ENCODE data around the gene ATP7A. TPM values are rescaled to one million over a fixed set of nuclear protein-coding genes. Genes with fewer than 3 reads are reported as not detected.

Gene ATP7A
- total RNA-seq, 4 donors from 2014 or later: 11.4 to 22.9 (median 14.4) TPM

DNA sequence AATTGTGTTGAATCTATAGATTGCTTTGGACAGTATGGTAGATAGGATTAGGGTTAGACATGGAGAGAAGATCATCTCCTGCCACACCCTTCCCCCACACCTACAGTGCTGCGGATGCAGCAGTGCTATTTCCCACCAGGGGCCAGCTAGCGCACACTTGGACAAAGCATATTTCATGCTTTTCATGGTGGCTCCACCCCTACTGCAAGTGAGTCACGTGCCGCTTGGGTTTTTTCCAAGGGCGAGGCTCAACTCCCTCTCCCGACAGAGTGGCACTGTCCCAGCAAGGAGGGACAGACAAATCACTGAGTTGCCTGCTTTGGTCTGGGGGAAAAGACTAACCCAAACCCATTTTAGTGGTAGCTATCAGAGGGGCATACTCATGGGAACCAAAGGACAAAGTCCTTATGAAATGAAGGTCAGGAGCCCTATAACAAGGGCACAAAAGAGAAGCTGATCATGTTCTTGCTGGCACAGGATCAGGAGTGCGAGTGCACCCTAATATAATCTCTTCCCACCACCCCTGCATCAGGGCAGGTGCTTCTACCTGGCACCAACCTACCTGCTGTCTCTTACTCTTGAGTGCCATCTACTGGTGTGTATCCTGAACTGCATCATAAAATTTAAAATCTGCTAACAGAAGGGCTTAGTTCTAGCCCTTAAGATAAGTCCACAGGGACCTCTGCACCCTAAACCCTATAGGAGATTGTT lies 114.0 kb downstream of the ATP7A start:
- H3K27ac ChIP-seq: no peak overlapping the region
- H3K27me3 ChIP-seq: no peaks in the 10 kb centered on the region
- H3K36me3 ChIP-seq: no peaks in the 10 kb centered on the region
- no peak for DNase-seq
- no peak overlapping the region for H3K4me3 ChIP-seq (replicated peaks in 1 of 3)
- WGBS, 2 donors: 75 to 80% methylated on average over 7 of the region's 7 CpGs
- H3K9me3 ChIP-seq: no peaks in the 10 kb centered on the region
- no peak for TF ChIP-seq POLR2A (IDR thresholded peaks at IDR 0.05)
- TF ChIP-seq, protein P1, sequence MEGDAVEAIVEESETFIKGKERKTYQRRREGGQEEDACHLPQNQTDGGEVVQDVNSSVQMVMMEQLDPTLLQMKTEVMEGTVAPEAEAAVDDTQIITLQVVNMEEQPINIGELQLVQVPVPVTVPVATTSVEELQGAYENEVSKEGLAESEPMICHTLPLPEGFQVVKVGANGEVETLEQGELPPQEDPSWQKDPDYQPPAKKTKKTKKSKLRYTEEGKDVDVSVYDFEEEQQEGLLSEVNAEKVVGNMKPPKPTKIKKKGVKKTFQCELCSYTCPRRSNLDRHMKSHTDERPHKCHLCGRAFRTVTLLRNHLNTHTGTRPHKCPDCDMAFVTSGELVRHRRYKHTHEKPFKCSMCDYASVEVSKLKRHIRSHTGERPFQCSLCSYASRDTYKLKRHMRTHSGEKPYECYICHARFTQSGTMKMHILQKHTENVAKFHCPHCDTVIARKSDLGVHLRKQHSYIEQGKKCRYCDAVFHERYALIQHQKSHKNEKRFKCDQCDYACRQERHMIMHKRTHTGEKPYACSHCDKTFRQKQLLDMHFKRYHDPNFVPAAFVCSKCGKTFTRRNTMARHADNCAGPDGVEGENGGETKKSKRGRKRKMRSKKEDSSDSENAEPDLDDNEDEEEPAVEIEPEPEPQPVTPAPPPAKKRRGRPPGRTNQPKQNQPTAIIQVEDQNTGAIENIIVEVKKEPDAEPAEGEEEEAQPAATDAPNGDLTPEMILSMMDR (IDR thresholded peaks at IDR 0.05): peak in 2 of 6 experiments; percentile 21 to 35
- intact Hi-C loops (cut with DNase I): no loop called here
- H3K4me1 ChIP-seq: no peaks in the 10 kb centered on the region

DNA sequence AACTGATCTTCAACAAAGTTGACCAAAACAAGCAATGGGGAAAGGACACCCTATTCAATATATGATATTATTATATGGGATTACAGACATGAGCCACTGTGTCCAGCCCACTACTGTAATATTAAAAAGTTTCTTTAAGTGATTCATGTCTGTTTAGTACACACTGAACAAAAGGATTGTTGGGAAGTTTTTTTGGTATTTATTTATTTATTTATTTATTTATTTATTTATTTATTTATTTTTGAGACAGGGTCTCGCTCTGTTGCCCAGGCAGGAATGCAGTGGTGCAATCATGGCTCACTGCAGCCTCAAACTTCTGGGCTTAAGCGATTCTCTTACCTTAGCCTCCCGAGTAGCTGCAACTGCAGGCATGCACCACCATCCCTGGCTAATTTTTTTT lies 117.3 kb downstream of the ATP7A start:
- no peak for DNase-seq
- Histone ChIP-seq H3K9me3 (no peaks in the 10 kb centered on the region), H3K4me1 (no peaks in the 10 kb centered on the region), H3K4me3 (replicated peaks in 1 of 3) (no peak overlapping the region), H3K36me3 (no peaks in the 10 kb centered on the region), H3K27me3 (no peaks in the 10 kb centered on the region), H3K27ac (no peak overlapping the region)
- intact Hi-C loops (cut with DNase I): no loop called here
- WGBS, 2 donors: 98% methylated on average over 3 of the region's 3 CpGs
- TF ChIP-seq POLR2A (IDR thresholded peaks at IDR 0.05): no peak
- TF ChIP-seq, protein P1 (IDR thresholded peaks at IDR 0.05): no peak

DNA sequence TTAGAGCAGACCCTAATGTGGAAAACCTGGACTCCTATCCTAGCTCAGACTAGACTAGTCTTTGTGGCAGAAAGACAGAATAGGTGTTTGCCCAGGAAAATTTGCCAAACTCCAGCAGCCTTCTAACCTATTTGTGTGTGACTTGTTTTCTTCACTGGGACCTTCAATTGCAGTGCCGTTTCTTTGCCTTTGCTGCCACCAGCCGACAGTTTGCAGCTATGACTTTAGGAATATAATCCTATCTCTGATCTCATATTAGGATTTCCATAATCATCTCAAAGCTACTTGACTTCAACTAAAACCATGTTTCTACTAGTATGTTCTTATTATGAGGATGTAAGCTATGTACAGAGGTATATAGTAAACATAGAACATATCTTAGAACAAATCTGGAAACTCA lies 119.2 kb downstream of the ATP7A start:
- peak in 1 of 2 donors; percentile 29 for DNase-seq
- 49 to 58% methylated on average over 2 of the region's 2 CpGs for WGBS, 2 donors
- H3K4me3 ChIP-seq (replicated peaks in 1 of 3): no peak overlapping the region
- no peak for TF ChIP-seq POLR2A (IDR thresholded peaks at IDR 0.05)
- TF ChIP-seq, protein P1 (IDR thresholded peaks at IDR 0.05): peak in 4 of 6 experiments; percentile 23 to 44 (median 37)
- no peak overlapping the region for H3K27ac ChIP-seq
- no peaks in the 10 kb centered on the region for H3K36me3 ChIP-seq
- no peaks in the 10 kb centered on the region for H3K9me3 ChIP-seq
- intact Hi-C loops (cut with DNase I): no loop called here
- no peaks in the 10 kb centered on the region for H3K4me1 ChIP-seq
- H3K27me3 ChIP-seq: no peaks in the 10 kb centered on the region

DNA sequence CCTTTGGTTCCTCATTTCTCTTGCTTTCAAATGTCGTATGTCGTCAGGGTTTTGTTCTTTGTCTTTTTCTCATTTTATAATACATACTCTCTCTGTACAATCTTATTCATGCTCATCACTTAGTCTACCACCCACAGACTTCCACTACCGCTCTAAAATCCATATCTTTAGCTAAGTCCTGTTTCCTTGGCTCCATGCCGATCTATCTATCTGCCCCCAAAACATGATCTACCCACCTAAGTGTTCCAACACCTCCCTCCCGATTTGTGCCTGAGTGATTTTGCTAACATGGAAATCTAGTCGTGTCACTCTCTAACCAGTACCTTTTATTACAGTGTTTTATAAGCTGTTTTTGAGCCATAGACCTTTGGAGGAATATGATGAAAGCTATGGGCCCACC lies 124.6 kb downstream of the ATP7A start:
- Histone ChIP-seq H3K4me1 (no peaks in the 10 kb centered on the region), H3K27me3 (no peaks in the 10 kb centered on the region), H3K4me3 (replicated peaks in 1 of 3) (no peak overlapping the region), H3K9me3 (no peaks in the 10 kb centered on the region), H3K36me3 (no peaks in the 10 kb centered on the region), H3K27ac (no peak overlapping the region)
- intact Hi-C loops (cut with DNase I): no loop called here
- TF ChIP-seq, protein P1 (IDR thresholded peaks at IDR 0.05): no peak
- TF ChIP-seq POLR2A (IDR thresholded peaks at IDR 0.05): no peak
- no peak for DNase-seq
- WGBS, 2 donors: 84 to 89% methylated on average over 6 of the region's 6 CpGs

DNA sequence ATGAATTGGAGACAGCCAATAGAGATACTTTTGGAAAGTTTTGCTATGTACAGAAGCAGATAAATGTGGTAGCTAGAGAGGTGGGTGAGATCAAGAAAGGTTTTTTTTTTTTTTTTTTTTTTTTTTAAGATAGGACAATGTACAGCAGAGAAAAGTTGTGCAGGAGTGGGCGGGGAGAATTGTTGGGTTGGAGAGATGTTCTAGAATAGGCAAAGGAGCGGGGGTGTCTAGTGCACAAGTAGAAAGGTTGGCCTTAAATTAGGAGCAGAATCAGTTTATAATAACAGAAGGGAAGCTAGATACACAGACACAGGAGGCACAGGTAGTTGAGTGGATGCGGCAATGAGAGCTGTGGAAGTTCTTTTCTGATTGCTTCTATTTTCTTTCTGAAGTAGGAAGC lies 127.4 kb downstream of the ATP7A start:
- no peak for DNase-seq
- intact Hi-C loops (cut with DNase I): no loop called here
- H3K9me3 ChIP-seq: no peaks in the 10 kb centered on the region
- TF ChIP-seq, protein P1 (IDR thresholded peaks at IDR 0.05): no peak
- TF ChIP-seq POLR2A (IDR thresholded peaks at IDR 0.05): no peak
- H3K27ac ChIP-seq: no peak overlapping the region
- H3K4me1 ChIP-seq: no peaks in the 10 kb centered on the region
- no peaks in the 10 kb centered on the region for H3K36me3 ChIP-seq
- no peak overlapping the region for H3K4me3 ChIP-seq (replicated peaks in 1 of 3)
- 97 to 98% methylated on average over 3 of the region's 3 CpGs for WGBS, 2 donors
- no peaks in the 10 kb centered on the region for H3K27me3 ChIP-seq
